HG03095 (cell line): ENCODE measurements around the gene MPP7.

Experiments used
- ATAC-seq: cut with Tn5 transposase; IDR thresholded peaks from one replicate; pipeline ENCODE4 v1.9.1; 2021; ENCODE audit warnings: moderate library complexity; ENCODE audit not compliant: unreplicated experiment

The MPP7 gene

GRCh38 chr10:28273343-28273742 lies 29.5 kb downstream of the MPP7 start:
- no peak for ATAC-seq

GRCh38 chr10:28269842-28270456 lies 32.9 kb downstream of the MPP7 start:
- ATAC-seq, result no peak

- no peak for ATAC-seq
Measured at GRCh38 chr10:28266449-28267224, 36.2 kb downstream of the MPP7 start.

- ATAC-seq, result no peak
Measured at GRCh38 chr10:28263136-28263857, 39.6 kb downstream of the MPP7 start.

GRCh38 chr10:28256776-28257175 lies 46.1 kb downstream of the MPP7 start:
- no peak for ATAC-seq

- no peak for ATAC-seq
Measured at GRCh38 chr10:28254290-28254985, 48.4 kb downstream of the MPP7 start.

- ATAC-seq, result no peak
Measured at GRCh38 chr10:28253169-28253785, 49.6 kb downstream of the MPP7 start.
